Activated CD4-positive, alpha-beta T cell treated with anti-CD3 and anti-CD28 coated beads for 4 hours (primary cell): ENCODE measurements around the gene GAL.

Experiments
- DNase-seq, 2 donors: peaks; one replicate each; pipeline ENCODE4 v3.0.0-alpha.2; 2020

Gene GAL

DNA sequence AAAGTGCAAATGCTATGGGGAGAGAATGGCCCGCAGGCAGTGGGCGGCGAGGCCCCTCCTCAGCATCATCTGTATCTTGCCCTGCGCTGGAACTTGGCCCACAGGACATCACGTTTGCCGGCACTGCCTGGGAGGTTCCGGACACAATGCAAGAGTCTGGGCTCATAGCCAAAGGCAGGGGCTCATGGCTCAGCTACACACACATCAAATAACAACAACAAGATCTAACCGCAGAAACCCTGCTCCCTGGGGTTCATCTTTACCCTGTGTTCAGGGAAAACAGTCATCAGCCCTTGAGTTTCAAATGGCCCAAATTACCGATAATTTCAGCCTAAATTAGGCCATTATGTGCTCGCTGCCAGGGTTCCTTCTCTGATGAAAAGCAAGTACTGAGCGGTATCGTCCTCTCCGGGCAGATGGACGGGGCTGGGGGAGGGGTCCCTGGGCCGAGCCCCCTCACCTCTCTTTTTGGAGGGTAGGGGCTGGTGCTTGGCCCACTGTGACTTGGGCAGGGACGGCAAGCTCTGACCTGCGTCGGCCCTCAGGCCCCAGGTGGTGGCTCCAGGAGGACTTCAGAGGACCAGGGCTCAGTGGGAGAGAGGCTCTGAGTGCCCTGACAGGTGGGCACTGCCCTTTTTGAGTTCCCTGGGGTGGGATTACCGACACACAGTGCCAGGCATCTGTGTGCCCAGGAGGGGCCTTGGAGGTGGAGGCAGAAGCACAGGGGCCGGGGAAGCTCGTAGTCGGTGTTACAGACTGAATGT, 25.0 kb upstream of the GAL start:
- DNase-seq, result no peak

DNA sequence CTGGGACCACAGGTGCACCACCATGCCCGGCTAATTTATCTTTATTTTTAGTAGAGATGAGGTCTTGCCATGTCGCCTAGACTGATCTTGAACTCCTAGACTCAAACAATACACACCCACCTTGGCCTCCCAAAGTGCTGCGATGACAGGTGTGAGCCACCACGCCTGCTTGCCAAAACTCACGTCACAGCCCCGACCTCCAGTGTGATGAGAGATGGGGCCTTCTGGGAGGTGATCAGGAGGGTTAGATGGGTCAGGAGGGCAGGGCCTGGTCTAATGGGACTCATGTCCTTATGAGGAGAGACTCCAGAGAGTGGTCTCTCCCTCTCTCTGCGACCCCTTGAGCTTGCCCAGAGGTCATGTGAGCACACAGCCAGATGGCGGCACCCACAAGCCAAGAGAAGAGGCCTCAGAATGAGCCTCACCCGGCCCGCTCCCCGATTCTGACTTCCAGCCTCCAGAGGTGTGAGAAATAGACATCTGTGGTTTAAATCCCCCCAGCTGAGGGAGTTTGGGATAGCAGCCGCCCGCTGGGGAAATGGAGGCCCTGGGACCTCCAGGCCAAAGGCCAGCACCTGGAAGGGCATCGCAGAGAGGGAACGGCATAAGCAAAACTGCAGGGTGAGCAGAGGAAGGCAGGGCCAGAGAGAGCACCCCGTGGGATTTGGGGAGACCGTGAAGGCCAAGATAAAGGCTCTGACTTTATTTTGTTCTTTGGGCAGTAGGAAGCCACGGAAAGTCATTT, 24.1 kb upstream of the GAL start:
- DNase-seq, result no peak

DNA sequence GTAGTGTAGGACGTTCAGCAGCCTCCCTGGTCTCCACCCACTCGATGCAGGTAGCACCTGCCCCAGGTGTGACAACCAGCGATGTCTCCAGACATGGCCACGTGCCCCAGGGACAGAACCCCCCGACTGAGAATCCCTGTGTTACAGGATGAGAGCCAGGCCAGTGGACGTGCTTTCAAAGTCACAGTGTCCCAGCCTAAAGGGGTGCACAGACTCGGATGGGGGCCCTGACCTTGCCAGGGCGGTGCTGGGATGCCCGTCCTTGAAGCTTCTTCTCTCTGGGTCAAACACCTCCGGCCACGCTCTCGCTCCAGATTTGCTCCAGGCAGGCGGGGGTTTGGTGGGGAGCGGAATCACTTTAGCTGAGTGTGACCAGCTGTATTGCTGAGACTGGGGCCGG, 23.3 kb upstream of the GAL start:
- DNase-seq, result no peak

DNA sequence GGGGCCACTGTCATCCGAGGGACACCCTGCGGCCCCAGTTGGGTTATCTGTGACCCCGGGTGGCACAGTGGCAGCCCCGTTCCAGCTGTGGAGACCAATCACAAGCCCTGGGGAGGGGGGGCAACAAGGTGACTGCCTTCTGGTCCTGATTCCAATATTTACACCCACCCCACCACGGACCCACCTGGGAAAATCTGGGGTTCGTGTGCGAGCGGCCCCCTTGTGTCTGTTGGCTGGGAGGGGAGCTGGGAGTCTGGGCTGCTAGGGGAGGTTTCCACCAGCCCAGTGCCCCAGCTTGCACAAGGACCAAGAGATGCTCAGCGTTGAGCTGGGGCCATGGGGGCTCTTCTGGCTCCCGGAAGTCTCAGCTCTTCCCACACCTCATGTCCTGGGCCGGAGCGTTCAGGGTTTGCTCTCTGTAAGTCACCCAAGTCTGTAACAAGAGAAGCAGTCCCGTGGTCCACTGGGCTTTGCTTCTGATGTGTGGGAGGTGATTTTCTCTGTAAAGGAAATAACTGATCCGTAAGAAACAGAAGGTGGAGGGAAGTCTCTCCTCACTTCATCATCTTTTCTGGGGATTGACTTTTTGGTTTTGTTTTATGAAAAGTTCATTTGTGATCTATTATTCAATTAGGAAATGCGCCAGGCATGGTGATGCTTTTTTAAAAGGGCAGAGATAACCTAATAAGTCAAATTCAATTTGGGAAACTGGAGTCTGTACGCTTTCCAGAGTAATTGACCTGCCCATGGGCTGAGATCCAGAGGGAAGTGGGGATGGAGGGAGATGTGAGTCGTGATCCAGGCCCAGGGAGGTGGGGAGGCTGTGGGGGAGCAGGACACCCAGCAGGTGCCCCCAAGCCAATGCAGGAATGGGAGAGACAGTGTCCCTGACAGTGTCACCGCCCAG, 22.4 kb upstream of the GAL start:
- DNase-seq, result no peak

DNA sequence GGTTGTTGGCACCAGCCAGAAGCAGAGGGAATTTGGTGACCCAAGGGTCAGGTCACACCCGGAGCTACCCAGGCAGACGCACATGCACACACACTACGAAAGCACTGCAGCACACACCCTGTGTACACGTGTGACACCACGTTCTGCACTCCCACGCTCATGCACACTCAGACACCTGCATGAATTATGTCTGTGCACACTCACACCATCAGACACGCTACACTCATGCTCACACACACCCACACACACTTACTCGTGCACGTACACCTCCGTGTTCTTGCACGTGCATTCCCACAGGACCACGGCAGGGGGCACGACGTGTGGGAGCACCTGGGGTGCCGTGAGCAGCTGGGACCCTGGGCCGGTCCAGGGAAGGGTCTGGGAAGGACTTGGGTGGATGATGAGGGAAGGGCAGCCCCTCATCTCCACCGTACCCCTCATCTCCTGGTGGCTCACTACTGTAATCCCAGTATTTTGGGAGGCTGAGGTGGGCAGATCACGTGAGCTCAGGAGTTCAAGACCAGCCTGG, 20.8 kb upstream of the GAL start:
- no peak for DNase-seq

DNA sequence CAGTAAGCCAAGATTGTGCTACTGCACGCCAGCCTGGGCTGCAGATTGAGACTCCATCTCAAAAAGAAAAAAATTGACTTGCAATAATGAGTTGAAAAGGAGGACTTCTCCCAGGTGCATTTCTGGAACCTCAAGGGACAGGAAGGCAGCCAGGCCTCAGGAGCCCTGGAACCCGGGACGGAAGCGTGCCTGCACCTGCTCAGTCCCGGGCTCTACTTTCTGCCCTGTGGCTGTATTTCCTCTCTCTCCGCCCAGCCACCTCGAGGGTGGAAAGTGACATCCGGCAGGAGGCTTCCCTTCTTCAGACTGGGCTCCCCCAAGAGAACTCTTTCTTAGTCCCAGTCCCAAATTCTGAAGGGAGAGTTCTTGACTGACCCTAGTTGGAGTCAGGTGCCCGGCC, 20.2 kb upstream of the GAL start:
- no peak for DNase-seq

DNA sequence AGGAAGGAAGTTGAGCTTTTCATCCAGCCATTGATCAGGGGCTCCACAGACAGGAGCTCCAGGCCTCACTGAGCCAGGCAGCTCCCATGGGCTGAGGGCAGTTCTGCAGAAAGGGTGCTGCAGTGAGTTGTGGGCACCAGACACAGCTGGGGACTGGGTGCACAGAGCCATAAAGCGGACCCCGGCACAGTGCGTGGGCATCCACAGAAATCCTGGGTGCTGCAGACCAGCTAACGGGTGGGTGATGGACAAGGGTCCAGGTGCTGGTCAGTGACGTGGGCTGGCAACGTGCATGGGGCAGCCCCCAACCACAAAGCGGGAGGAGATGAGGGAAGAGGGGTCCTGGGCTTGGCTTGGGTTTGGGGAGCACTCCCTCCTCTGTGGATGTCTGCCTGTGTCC, 19.4 kb upstream of the GAL start:
- DNase-seq, result no peak

DNA sequence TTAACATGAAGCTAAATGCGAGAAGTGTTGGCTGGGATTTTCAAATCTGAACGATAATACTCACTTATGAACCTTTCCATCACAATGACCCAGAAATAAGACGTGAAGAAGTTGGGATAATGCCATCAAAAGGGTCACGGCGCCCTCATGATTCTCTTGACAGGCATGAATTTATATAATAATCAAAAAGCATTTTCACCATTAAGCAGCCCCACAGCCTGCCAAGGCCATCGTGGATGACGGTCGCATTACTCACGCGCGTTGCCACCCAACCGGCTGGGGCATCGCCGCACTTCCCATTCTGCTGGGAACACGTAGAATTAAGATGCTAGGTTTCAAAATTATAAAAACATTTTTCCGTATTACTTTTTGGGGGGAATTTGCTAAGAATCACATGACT, 18.9 kb upstream of the GAL start:
- DNase-seq, result no peak

DNA sequence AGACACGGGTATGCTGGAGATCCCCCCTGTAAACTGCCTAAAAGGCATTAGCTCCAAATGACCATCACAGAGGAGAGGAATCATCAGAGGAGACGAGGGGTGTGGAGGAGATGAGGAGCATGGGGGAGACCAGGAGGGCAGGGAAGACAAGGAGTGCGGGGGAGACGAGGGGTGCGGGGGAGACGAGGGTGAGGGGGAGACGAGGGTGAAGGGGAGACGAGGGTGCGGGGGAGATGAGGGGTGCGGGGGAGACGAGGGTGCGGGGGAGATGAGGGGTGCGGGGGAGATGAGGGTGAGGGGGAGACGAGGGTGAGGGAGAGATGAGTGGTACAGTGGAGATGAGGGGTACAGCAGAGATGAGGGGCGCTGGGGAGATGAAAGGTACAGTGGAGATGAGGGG, 17.5 kb upstream of the GAL start:
- DNase-seq, result no peak

DNA sequence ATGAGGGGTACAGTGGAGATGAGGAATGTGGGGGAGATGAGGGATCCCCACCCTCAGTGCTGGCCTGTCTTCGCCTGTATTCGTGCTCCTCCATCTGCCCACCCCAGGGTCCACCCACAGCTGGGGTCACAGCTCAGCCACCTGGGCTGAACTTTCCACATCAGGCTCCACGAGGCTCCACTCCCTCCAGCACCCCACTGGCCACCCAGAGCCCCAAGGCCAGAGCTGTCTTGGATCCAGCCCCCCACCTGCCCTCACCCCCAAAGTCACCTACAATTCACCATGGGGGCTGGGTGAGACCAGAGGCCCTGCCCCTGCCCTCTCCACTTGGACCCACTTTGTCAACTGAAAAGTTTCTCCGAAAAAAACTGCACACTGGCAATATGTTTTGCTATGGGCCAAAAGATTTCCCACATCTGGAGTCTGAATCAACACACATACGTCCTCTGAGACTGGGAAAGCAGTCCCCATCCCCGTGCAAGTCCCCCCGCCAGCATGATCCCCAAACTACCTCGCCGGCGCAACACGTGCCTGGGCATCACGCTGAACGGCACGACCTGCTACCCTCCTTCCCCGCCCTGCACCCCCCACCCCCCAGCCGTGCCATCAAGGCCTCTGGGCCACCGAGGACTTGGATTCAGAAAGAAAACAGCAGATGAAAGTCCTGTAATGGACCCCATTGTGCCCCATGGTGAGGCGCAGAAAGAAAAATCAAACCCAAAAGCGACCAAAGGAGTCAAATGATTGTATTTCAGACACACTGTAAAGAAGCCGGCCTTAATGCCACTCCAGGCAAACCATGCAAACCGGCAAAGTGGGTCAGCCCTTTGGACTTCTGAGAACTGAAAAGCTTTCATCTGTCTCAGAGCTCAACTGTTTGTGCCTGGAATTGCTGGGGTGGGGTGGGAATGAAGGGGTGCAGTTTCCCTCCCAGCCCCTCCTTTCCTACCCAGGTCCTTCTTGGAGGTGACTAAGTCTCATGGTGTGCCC, 16.5 kb upstream of the GAL start:
- DNase-seq, result no peak

DNA sequence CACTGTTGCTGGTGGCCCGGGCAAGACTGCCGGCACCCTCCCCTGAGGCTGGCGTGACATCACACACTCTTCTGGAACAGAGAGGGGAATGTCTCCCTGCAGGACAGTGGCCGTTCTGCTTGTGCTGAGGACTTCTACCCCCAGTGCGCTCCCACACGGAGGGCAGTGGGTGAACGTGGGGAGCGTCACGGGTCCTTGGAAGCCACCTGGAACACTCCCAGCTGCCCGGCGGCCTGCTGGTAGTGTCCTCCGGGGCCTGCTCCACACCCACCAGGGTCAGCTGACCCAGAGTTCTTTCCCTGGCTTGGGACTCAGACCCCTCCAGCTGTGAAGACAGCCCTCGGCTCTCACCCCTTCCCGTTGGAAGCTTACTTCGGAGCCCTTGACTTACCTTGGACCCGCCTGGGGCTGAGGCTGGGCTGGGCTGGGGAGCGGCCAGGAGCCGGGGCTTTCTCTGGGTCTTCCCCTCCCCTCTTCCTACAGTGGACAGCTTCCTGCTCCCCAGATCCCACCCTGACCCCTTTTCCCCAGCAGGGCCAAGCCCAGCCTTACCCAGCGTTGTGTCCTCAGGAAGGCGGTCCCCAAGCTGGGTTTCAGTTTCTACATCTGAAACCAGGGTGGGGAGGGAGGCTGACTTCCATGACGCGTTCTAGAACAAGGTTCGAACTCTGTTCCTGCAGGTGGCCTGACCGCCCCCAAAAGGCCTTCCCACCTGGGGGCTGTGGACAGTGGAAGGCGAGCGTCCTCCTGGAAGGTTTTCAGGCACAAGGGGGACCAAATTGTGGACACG, 14.8 kb upstream of the GAL start:
- DNase-seq, result no peak

DNA sequence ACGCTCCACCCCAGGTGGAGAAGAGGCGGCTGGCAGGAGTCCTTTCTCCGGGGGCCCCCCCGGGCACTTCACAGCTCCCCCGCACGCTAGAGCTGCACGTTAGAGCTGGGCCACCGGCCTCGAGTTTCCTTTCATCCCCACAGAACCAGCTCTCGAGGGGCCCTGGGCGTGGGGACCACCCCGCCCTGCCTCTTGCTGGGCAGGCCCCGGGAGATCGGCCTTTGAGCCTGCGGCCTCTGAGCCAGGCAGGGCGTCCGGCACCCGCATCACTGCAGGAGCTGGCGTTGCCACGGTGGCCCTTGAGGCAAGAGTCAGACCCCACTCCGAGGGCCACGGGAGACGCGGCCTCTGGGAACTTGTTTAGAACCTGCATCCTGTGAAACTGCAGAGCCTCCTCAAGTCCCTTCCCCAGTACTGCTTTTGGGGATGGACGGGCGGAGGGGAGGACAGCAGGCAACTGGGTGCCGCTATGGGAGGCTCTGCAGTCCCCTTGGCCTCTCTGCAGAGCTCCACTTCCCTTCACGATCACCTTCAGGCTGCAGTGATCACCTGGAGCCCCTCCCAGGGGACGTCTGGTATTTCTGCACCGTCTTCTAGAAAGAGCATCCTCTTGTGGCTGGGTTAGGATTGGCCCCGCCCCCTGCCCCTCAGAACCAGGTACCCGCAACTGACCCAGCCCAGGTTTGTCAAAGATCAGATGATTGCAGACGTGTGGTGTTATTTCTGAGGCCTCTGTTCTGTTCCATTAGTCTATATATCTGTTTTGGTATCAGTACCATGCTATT, 13.9 kb upstream of the GAL start:
- no peak for DNase-seq

DNA sequence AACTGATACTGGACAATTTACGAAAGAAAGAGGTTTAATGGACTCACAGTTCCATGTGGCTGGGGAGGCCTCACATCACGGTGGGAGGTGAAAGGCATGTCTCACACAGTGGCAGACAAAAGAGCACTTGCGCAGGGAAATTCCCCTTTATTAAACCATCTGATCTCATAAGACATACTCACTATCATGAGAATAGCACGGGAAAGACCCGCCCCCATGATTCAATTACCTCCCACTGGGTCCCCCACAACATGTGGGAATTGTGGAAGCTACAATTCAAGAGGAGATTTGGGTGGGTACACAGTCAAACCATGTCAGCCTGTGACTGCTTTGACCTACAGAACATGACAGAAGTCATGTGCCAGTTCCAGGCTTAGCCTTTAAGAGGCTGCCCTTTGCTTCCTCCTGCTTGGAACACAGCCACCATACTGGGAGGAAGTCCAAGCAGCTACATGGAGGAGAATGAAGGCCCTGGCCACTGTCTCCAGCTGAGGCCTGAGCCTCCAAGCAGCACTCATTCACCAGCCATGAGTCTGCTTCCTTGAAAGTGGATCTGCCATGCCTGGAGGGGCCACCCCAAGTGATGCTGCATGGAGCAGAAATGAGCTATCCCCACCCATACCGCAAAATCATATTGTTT, 10.9 kb upstream of the GAL start:
- DNase-seq, result no peak

DNA sequence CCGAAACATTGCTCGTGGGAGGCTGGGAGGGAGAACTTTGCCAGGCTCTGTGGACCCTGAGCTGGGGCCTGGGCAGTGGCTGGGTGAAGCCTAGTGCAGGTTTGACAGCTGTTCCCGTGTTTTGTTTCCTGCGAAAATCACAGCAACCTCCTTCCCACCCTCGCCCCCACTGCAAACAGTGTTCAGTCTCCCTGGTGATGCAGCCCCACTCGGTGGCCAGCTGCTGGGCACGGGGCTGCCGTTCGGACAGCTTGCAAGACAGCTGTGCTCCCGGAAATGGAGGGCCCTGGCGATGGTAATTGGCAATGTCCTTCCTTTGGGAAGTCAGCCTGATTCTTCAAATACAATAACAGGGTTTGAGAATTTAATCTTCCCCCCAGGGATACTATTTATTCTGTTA, 10.4 kb upstream of the GAL start:
- no peak for DNase-seq

DNA sequence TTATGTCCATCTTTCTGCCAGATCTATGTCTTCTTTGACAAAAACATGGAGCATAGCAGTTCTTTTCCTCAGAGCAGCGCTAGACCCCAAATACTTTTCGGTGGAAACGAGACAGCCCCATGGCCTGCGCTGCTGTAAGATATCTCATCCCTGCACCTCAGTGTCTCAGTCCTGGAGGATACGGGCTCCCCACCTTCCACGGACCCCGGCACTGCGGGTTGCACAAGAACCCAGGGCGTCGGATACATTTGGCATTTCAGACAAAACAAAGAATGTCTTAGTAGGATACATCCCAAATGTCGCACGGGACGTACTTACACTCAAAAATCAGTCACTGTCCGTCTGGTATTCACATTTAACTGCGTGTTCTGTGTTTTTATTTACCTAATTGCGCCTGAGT, 9.9 kb upstream of the GAL start:
- no peak for DNase-seq

DNA sequence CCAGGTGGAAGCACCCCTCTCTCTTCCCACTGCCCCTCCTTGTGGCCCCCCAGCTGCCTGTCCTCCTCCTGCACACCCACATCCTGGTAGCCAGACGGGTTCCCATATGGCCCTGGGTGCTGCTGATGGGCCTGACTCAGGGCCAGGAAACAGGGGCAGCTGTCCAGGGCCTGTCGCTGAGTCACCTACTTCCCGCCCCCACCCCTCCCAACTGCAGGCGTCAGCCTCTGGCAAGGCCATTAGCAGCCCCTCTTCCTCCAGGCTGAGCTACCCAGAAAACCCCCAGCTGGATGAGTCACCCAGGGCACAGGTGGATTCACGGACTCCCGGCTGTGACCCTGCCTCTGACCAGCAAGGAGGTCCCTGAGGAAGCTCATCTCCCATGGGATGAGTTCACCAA, 6.9 kb upstream of the GAL start:
- DNase-seq, result no peak

DNA sequence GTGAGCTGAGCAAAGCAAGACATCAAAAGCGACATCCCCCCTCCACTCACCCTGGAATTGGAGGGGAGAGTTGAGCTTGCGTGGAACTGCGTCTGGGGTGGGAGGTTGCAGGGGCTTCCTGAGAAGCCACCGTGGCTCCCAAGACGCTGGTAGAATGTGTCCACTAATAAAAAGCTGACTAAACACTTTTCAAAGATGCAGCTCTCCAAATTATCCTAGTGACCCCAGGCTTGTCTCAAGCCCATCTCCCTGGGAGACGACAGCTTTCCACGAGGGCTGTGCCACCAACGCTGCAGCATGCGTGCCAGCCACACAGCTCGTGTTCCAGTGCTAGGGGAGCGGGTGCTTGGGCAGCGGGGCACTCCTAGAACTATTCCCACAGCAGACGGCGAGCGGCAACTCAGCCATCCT, 6.3 kb upstream of the GAL start:
- DNase-seq, result no peak

DNA sequence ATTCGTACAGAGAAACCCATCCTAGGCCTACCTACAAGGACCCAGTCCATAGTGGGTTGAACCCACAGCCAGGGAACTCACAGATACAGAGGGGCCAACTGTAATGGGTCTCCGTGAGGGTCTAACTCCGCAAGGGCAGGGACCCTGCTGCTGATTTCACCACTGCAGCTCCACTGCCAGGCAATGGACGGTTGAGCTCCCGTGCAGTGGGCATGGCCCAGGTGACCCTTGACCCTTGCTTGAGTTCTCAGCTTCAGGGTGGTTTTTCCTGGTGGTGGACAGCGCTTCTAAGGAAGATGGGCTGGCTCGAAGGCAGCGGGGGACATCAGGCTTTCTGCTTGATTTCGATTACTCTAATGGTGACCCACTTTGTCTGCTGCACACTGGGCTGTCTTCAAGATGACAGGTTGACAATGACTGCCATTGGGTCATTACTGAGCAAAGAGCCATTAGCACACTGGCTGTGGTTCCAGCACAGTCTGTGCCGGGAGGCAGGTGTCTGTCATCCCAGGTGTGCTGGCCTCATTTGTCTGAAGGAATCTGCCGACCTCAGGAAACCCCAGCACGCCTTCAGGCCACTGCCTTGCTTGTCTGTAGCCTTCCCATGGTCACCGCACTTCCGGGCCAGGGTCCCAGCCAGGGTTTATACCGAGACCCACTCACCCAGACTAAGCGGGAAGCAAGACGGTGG, 3.7 kb upstream of the GAL start:
- DNase-seq, result no peak

DNA sequence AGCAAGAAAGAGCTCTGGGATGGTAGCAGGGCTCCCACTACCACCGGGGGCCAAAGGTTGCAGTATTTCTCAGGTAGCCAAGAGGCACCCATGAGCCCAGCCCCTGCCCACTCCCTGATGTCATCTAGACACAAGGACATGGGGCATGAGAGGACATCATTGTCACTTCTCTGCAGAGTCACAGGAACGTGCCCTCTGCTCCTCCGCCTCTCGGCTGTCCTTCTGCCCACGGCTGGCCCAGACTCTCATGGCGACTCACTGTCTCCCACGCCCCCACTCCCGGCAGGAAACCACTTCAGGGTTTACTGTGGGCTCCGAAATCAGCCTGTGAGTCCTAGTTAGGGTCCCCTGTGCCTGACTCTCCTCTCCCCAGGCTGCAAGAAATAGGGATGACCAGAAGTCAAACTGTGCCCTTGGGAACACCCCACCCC, 1.8 kb upstream of the GAL start:
- DNase-seq, result no peak
